Measurements from ENCODE around the gene CLEC16A. TPM values are rescaled to one million over a fixed set of nuclear protein-coding genes. Genes with fewer than 3 reads are reported as not detected.

Gene CLEC16A
- total and polyA plus RNA-seq, 9 of the 15 experiments (the other 6 are each of a cell fraction or from before 2014, with no cell fraction given): 1.00 to 22.3 (median 10.0) TPM

- TF ChIP-seq ARID4B (CRISPR knock-in tag; IDR thresholded peaks at IDR 0.05) (0 out of 2 replicates have a peak, but pooled peaks have one; percentile 34), NR2F6 (CRISPR knock-in tag; IDR thresholded peaks at IDR 0.05) (no peak), TSHZ1 (CRISPR knock-in tag; IDR thresholded peaks at IDR 0.05) (no peak), PYGO2 (tag; IDR thresholded peaks at IDR 0.05) (no peak), ZNF253 (CRISPR knock-in tag; conservative IDR thresholded peaks at IDR 0.05) (no peak), ELF2 (CRISPR knock-in tag; IDR thresholded peaks at IDR 0.05) (no peak), MAFK (IDR thresholded peaks at IDR 0.05; ENCODE audit: low read length) (no peak), ZNF511 (CRISPR knock-in tag; IDR thresholded peaks at IDR 0.05) (no peak), CREBBP (IDR thresholded peaks at IDR 0.05; ENCODE audit: low read depth, low read length) (no peak), JUN (IDR thresholded peaks at IDR 0.05; ENCODE audit: borderline replicate concordance, low read depth, low read length) (no peak), JUN (CRISPR knock-in tag; IDR thresholded peaks at IDR 0.05; ENCODE audit: borderline replicate concordance) (no peak), MED1 (CRISPR knock-in tag; IDR thresholded peaks at IDR 0.05; ENCODE audit: borderline replicate concordance) (no peak), PCBP1 (IDR thresholded peaks at IDR 0.05; ENCODE audit: low read depth, low read length, poor library complexity, severe bottlenecking) (no peak), KAT7 (CRISPR knock-in tag; IDR thresholded peaks at IDR 0.05; ENCODE audit: borderline replicate concordance) (no peak), ZNF143 (CRISPR knock-in tag; IDR thresholded peaks at IDR 0.05) (no peak), CHD4 (IDR thresholded peaks at IDR 0.05; ENCODE audit: insufficient read depth, insufficient replicate concordance, low read depth, low read length, poor library complexity, severe bottlenecking) (no peak), PTTG1 (tag; IDR thresholded peaks at IDR 0.05; ENCODE audit: low read depth) (no peak), FOXP1 (CRISPR knock-in tag; IDR thresholded peaks at IDR 0.05) (no peak), ZKSCAN1 (IDR thresholded peaks at IDR 0.05; ENCODE audit: low read depth, low read length) (0 out of 2 replicates have a peak, but pooled peaks have one; percentile 31), RB1 (IDR thresholded peaks at IDR 0.05; ENCODE audit: low read depth) (peak; percentile 66; the same call in 1 of the 2 replicates)
These were observed 19.9 kb downstream of the CLEC16A start (continued) for GRCh38 chr16:10964039-10964890.

Data from K562 (cell line).